NB4 (cell line): ENCODE results near the gene F13A1.

ENCODE experiments used
- CTCF ChIP-seq: IDR thresholded peaks from one replicate; pipeline ENCODE4 v1.5.1; 2012; ENCODE audit warnings: low read depth, low read length
- MAX ChIP-seq: IDR thresholded peaks from 2 replicates; pipeline ENCODE4 v1.6.1; 2011; ENCODE audit warnings: low read depth, low read length
- POLR2A ChIP-seq: IDR thresholded peaks from 2 replicates; pipeline ENCODE4 v1.6.1; 2011; ENCODE audit warnings: mild to moderate bottlenecking; ENCODE audit not compliant: insufficient read length; ENCODE audit errors: extremely low read depth

- TF ChIP-seq POLR2A = no peak
- no peak for TF ChIP-seq CTCF
- TF ChIP-seq MAX = no peak
Measured at GRCh38 chr6:6180684-6181083, 139.8 kb downstream of the F13A1 start.
